HG02852 (cell line): ENCODE results near the gene CPA5.

Source experiments
- ATAC-seq: cut with Tn5 transposase; IDR thresholded peaks from one replicate; pipeline ENCODE4 v1.9.1; 2021; ENCODE audit warnings: mild to moderate bottlenecking, moderate library complexity; ENCODE audit not compliant: unreplicated experiment

The CPA5 gene

GRCh38 chr7:130356876-130357611 lies 12.4 kb downstream of the CPA5 start:
- no peak for ATAC-seq

DNA sequence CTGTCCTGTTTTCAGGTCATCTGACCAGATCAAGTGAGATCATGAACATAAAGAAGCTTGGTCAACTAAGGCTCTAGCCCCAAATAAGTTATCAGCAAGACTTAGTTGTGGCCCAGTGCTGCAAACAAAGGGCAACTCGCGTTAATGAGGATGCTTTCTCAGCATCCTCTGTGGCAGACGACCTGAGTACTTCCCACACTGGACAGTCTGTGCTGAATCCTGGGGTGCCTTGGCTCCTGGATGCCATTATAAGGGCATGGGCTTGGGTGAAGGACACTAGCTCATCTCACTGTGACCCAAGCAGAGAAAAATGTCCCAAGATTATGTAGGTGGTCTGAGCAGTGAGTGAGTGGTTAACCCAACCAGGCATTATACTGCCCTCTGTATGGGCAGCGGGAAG lies 13.9 kb downstream of the CPA5 start:
- no peak for ATAC-seq

- no peak for ATAC-seq
Measured at GRCh38 chr7:130359276-130359857, 14.8 kb downstream of the CPA5 start.

- no peak for ATAC-seq
Measured at GRCh38 chr7:130360518-130360917, 15.9 kb downstream of the CPA5 start.

GRCh38 chr7:130361681-130362080 lies 17.1 kb downstream of the CPA5 start:
- ATAC-seq: no peak

DNA sequence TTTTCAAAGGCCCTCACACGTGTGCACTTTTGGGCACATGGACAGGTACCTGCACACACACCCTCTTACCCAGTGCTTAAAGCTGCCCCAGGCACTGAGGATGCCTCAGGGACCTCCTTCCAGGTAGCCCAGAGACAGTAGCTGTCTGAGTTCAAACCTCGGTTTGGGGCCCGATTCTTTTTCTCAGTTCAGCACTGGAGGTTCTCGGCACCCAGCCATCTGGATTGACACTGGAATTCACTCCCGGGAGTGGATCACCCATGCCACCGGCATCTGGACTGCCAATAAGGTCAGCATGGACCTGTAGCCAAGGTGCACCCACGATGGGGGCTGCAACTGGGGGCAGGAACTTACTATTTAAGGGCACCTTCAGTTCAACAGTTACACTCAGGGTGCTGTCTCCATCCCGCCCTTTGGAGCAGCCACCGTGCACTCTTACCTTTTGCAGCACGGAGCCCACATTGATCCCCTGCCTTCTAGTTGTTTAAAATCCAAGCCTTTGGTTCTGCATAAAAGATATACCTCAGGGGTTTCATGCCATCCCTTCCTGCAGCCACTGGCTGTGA lies 17.7 kb downstream of the CPA5 start:
- ATAC-seq: no peak

- peak; percentile 50 for ATAC-seq
Measured at GRCh38 chr7:130363026-130363847, 18.6 kb downstream of the CPA5 start.

GRCh38 chr7:130364451-130364850 lies 19.8 kb downstream of the CPA5 start:
- no peak for ATAC-seq

- no peak for ATAC-seq
Measured at GRCh38 chr7:130365088-130365487, 20.5 kb downstream of the CPA5 start.

DNA sequence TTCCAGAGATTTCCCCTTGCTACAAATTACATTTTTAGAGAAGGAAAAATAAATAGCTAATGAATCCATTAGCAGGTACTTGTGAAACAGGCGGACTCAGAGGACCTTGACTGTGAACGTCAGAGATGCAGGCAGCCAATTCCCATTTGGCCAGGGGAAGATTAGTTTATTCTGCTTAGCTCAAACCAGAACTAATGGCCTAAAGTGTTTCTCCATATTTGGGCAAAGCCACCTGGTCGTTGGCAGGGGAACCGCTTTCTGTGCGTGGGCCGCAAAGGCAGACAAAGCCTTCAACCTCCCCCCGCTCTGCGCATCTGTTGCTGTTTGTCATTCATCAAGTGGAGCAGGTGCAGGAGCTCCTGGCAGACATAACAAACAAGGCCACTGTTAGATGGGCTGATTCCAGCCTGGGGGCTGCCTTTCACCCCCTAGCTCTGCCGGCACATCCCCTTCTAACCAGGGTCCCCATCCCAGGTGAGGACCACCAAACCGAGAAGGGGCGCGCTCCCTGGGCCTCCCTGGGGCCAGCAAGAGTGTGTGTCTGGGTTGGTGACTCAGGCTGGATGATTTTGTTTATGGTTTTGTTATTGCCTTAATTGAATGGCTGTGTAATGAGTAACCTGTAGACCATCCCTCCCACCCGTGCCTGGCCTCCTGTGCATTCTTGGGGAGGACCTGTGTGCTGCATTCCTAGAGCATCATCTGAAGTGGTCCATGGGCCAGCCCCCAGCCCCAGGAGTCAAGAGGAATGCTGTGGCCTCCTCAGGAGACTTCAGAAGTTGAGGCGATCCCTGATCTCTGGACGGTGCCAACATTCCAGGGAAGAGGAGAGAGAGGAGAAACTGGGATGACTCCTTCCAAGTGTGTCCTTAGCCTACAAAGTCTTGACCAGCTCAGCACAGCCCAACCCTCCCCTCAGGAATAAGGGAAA lies 21.2 kb downstream of the CPA5 start:
- peak; percentile 62 for ATAC-seq

- ATAC-seq: no peak
Measured at GRCh38 chr7:130366564-130366963, 21.9 kb downstream of the CPA5 start.

- no peak for ATAC-seq
Measured at GRCh38 chr7:130367088-130367755, 22.6 kb downstream of the CPA5 start.

GRCh38 chr7:130367836-130368746 lies 23.5 kb downstream of the CPA5 start:
- no peak for ATAC-seq

DNA sequence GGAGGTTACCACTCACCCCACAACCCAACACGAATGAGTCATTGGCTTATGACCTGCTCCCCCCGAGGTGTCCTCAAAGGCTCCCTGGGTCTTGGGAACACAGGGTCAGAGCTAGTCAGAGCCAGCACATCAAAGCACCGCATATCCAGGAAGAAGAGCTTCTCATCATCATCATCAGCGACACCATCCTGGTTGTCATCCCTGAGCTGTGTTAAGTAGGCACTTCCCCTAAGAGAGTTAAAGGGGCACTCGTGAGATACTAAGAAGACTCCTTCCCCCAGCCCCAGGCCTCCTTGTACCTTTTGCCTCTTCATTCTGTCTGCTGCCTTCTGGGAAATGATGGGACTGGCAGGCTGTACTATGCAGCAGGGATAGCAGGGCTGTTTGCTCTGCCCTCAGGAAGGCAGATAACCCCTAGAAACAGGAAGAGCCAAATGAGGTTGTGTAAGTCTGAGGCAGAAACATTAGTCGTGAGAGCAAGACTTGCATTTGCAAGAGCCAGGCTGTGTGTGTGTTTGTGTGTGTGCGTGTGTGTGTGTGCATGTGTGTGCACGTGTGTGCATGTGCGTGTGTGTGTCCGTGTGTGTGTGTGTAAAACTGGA lies 24.6 kb downstream of the CPA5 start:
- no peak for ATAC-seq

DNA sequence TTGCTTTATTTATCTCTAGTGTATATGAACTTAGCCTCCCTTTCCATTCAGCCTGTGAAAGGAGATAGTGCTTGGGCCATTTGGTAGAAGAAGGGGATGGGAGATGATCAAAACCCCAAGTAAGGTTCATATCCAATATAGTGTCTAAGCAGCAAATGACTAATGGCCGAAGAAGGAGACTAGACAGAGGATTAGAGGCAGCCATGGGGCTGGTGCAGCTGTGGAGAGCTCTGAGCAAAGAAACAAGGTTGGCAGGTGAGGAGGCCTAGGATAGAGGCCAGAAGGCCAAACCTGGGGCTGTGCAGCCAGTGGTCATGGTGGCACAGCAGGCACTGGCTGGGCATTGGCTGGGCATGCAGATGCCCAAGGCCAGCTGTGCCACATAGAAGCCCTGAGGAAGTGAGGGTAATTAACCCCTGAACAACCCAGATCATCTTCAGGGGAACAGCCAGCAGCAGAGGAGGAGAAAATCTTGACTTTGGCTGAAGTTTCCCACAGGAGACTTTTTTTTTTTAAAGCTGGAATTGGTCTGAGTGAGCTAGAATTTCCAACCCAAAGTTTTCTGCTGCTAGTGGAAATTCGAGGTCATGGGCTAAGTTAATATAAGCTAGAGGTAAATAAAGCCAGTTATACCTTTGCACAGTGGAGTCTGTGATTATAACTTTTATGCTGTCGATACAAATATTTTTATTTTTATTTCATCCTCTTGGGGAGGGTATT lies 25.4 kb downstream of the CPA5 start:
- ATAC-seq: no peak

GRCh38 chr7:130371046-130371445 lies 26.4 kb downstream of the CPA5 start:
- ATAC-seq: no peak

DNA sequence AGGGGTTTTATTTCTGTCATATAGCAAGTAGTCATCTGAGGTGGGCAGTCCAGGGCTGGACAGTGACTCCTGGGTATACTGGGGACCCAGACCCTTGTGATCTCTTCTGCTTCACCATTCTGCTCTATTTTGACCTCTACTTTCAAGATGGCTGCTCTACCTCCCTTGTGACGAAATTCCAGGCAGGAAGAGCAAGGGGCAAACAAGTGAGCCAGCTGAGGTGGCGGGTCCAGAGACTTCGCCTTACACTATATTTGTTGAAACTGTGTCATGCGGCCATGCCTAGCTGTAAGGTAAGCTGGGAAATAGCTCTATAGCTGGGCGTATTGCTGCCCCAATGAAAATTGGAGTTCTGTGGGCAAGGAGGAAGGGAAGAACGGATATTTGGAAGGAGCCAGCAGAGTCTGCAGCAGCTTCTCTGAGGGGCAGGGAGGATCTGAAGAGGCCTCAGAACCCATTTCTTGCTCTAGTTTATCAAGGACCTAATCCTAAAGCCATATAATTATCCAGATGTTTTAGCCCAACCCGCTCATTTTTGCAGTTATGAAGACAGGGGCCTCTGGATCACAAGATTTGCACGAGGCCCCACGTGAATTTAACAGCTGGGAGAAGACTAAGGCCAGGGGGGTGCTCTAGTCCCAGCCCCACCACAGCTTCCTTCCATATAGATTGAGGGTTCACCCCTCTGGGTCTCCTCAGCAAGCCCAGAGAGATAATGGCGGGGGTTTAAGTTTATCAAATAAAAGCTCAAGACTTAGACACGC lies 28.0 kb downstream of the CPA5 start:
- ATAC-seq: no peak
